Panc1 (cell line): ENCODE measurements around the gene C9orf153. TPM values are rescaled to one million over a fixed set of nuclear protein-coding genes. Genes with fewer than 3 reads are reported as not detected.

ENCODE experiments used
- ATAC-seq: fragments of 200-7000 bp; cut with Tn5 transposase; 2 replicates; pipeline ENCODE4 v1.9.1; 2020; ENCODE audit warnings: mild to moderate bottlenecking, moderate library complexity
- BruUV-seq: library from RNA; stranded (reverse); fragments of 400-500 nt; replicated peaks from 2 replicates; lab custom pipeline; 2021; lab: Mats Ljungman, UMichigan
- CTCF ChIA-PET: fragments of 300-600 bp; sonication (Branson Sonifier 250); formaldehyde crosslinking; loops from one replicate; lab custom pipeline; 2022; ENCODE audit warnings: antibody characterized with exemption; lab: Charles Lee
- POLR2A ChIA-PET: fragments of 300-600 bp; sonication (Branson Sonifier 250); formaldehyde crosslinking; loops from one replicate; lab custom pipeline; 2022; ENCODE audit warnings: antibody characterized with exemption; lab: Charles Lee
- DNase-seq: peaks from one replicate; pipeline ENCODE4 v3.0.0-alpha.2; 2010; ENCODE audit warnings: low read depth, low spot score
- H3K27ac ChIP-seq: 2 replicates; pipeline ENCODE4 v1.5.1; 2011; ENCODE audit warnings: mild to moderate bottlenecking, low read length, inconsistent platforms
- H3K27me3 ChIP-seq: fragments of 200-500 bp; sonication (Bioruptor generic); 2 replicates; pipeline ENCODE4 v1.6.0; 2014; ENCODE audit warnings: low read length, inconsistent platforms; ENCODE audit not compliant: control insufficient read depth, insufficient read depth
- H3K36me3 ChIP-seq: fragments of 200-500 bp; sonication (Bioruptor generic); 2 replicates; pipeline ENCODE4 v1.5.1; 2014; ENCODE audit warnings: inconsistent platforms, mild to moderate bottlenecking, low read length, moderate library complexity; ENCODE audit not compliant: control insufficient read depth, insufficient read depth
- H3K4me1 ChIP-seq: 2 replicates; pipeline ENCODE4 v1.5.1; 2011; ENCODE audit warnings: inconsistent platforms, mild to moderate bottlenecking, low read length, moderate library complexity; ENCODE audit not compliant: control insufficient read depth, insufficient read depth
- H3K4me3 ChIP-seq, 2 experiments: 2 replicates each; pipeline ENCODE4 v1.5.1; 2011 to 2012; ENCODE audit warnings: low read depth in 2 of 2, low read length in 2 of 2, mild to moderate bottlenecking in 2 of 2, inconsistent platforms in 1 of 2, moderate library complexity in 1 of 2
- H3K9me3 ChIP-seq: fragments of 200-500 bp; sonication (Bioruptor generic); 2 replicates; pipeline ENCODE4 v1.5.1; 2014; ENCODE audit warnings: low read depth, mild to moderate bottlenecking, inconsistent platforms, low read length, moderate library complexity; ENCODE audit not compliant: control insufficient read depth, insufficient read depth
- POLR2AphosphoS5 ChIP-seq: IDR thresholded peaks from 2 replicates; pipeline ENCODE4 v1.6.1; 2012; ENCODE audit warnings: mild to moderate bottlenecking, low read depth, low read length, moderate library complexity
- SIN3A ChIP-seq: IDR thresholded peaks from 2 replicates; pipeline ENCODE4 v1.6.1; 2012; ENCODE audit warnings: low read depth, mild to moderate bottlenecking, low read length, moderate library complexity, borderline replicate concordance; ENCODE audit not compliant: insufficient read depth
- TCF7L2 ChIP-seq: IDR thresholded peaks from 2 replicates; pipeline ENCODE4 v1.6.1; 2011; ENCODE audit warnings: mild to moderate bottlenecking, low read depth, low read length, inconsistent platforms
- in situ Hi-C: cut with HindIII; loops from 2 replicates; pipeline ENCODE4 v1.10.0; 2016; ENCODE audit warnings: low sequenced_read_pairs, low pct_unique_long_range_greater_than_20kb
- intact Hi-C: fragments of 100-400 bp; cut with micrococcal nuclease; formaldehyde crosslinking; loops from one replicate; pipeline ENCODE4 v1.10.0; 2022; ENCODE audit not compliant: unreplicated experiment
- total RNA-seq: library from RNA; stranded (reverse); gene quantifications from one replicate; pipeline ENCODE4 v1.2.1, GENCODE V29; 2021; ENCODE audit not compliant: unreplicated experiment
- TF ChIP-seq, protein P1 (sequence below), 2 experiments: IDR thresholded peaks; 2 replicates each; pipeline ENCODE4 v1.6.1; 2011 to 2012; ENCODE audit warnings: low read depth in 2 of 2, control low read depth in 1 of 2, low read length in 1 of 2, mild to moderate bottlenecking in 1 of 2, moderate library complexity in 1 of 2; ENCODE audit not compliant: insufficient read depth in 1 of 2
- TF ChIP-seq, protein P2 (sequence below): fragments of 450-650 bp; IDR thresholded peaks from 2 replicates; pipeline ENCODE4 v1.5.1; 2017; ENCODE audit warnings: mild to moderate bottlenecking

Gene C9orf153
- total RNA-seq, 1 experiment from 2014 or later = not detected

DNA sequence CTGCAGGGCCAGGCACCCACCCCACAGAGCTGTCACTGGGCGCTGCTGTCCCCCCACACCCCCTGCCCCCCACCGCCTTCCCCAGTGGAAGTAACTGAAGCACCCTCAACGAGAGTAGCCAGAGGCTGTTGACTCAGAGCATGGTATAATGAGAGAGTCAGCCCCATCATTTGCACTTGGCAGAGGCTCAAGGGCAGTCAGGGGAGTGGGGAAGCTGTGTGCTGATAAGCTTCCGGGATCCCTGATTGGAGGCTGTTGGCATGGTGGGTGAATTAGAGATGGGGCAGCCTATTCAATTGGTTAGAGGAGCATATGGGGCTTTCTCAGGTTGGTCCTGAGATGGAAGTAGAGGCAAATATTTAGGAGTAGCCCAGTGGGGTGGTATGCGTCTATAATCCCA, 83.0 kb downstream of the C9orf153 start:
- no peak for ATAC-seq
- ChIA-PET CTCF (no interaction called here), POLR2A (no interaction called here)
- no peaks in the 10 kb centered on the region for H3K4me1 ChIP-seq
- no peak for DNase-seq
- TF ChIP-seq, protein P1, sequence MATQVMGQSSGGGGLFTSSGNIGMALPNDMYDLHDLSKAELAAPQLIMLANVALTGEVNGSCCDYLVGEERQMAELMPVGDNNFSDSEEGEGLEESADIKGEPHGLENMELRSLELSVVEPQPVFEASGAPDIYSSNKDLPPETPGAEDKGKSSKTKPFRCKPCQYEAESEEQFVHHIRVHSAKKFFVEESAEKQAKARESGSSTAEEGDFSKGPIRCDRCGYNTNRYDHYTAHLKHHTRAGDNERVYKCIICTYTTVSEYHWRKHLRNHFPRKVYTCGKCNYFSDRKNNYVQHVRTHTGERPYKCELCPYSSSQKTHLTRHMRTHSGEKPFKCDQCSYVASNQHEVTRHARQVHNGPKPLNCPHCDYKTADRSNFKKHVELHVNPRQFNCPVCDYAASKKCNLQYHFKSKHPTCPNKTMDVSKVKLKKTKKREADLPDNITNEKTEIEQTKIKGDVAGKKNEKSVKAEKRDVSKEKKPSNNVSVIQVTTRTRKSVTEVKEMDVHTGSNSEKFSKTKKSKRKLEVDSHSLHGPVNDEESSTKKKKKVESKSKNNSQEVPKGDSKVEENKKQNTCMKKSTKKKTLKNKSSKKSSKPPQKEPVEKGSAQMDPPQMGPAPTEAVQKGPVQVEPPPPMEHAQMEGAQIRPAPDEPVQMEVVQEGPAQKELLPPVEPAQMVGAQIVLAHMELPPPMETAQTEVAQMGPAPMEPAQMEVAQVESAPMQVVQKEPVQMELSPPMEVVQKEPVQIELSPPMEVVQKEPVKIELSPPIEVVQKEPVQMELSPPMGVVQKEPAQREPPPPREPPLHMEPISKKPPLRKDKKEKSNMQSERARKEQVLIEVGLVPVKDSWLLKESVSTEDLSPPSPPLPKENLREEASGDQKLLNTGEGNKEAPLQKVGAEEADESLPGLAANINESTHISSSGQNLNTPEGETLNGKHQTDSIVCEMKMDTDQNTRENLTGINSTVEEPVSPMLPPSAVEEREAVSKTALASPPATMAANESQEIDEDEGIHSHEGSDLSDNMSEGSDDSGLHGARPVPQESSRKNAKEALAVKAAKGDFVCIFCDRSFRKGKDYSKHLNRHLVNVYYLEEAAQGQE (IDR thresholded peaks at IDR 0.05; ENCODE audit: insufficient read depth in 1 of 2, low read depth in 2 of 2, low read length in 1 of 2) = no peak
- no peak for TF ChIP-seq TCF7L2
- TF ChIP-seq, protein P2, sequence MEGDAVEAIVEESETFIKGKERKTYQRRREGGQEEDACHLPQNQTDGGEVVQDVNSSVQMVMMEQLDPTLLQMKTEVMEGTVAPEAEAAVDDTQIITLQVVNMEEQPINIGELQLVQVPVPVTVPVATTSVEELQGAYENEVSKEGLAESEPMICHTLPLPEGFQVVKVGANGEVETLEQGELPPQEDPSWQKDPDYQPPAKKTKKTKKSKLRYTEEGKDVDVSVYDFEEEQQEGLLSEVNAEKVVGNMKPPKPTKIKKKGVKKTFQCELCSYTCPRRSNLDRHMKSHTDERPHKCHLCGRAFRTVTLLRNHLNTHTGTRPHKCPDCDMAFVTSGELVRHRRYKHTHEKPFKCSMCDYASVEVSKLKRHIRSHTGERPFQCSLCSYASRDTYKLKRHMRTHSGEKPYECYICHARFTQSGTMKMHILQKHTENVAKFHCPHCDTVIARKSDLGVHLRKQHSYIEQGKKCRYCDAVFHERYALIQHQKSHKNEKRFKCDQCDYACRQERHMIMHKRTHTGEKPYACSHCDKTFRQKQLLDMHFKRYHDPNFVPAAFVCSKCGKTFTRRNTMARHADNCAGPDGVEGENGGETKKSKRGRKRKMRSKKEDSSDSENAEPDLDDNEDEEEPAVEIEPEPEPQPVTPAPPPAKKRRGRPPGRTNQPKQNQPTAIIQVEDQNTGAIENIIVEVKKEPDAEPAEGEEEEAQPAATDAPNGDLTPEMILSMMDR = no peak
- no peak for TF ChIP-seq POLR2AphosphoS5
- no peak for TF ChIP-seq SIN3A
- H3K4me3 ChIP-seq = no peak overlapping the region
- no peaks in the 10 kb centered on the region for H3K27me3 ChIP-seq
- in situ Hi-C loops (no loop called here), intact Hi-C loops (no loop called here)
- no TSS peak for BruUV-seq
- H3K9me3 ChIP-seq = no peaks in the 10 kb centered on the region
- H3K27ac ChIP-seq = no peak overlapping the region
- H3K36me3 ChIP-seq = no peaks in the 10 kb centered on the region

DNA sequence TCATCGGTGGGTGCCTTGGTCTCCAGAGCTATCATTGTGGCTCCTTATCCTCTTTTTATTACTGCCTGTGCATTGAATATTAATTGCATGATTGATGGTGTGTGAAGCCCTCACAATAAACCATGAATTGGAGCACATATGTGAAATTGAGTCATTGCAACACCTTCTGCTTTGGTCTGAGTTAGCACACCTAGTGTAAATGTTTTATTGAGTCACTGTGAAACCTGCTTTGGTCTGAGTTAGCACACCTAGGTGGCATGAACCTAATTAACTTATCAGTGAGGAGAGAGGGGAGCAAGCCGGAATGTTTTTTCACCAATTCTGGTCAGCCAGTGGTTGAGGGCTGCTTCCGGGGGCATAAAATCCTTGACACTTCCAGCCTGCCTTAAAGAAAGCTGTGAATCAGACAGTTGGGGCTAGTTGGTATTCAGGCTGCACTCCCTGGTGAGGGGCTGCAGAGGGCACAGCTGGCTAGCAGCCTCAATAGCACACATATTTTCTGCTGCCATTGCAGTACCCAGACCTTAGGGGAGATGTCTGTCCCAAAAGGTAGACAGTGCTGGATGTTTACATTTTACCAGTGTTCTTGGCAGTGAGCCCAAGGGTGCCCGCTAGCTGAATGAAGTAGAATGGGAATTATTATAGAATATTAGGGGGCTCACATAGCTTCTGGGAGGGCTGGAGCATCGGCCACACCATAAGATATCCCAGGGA, 83.6 kb downstream of the C9orf153 start:
- no peaks in the 10 kb centered on the region for H3K27me3 ChIP-seq
- no peak for TF ChIP-seq SIN3A
- no peak for TF ChIP-seq POLR2AphosphoS5
- TF ChIP-seq, protein P2 = no peak
- TF ChIP-seq, protein P1 (IDR thresholded peaks at IDR 0.05; ENCODE audit: insufficient read depth in 1 of 2, low read depth in 2 of 2, low read length in 1 of 2) = no peak
- no peak for TF ChIP-seq TCF7L2
- no peak for DNase-seq
- H3K9me3 ChIP-seq = no peaks in the 10 kb centered on the region
- H3K4me1 ChIP-seq = no peaks in the 10 kb centered on the region
- H3K4me3 ChIP-seq = no peak overlapping the region
- in situ Hi-C loops = no loop called here
- intact Hi-C loops = no loop called here
- ATAC-seq = no peak
- POLR2A ChIA-PET = no interaction called here
- no peaks in the 10 kb centered on the region for H3K36me3 ChIP-seq
- no TSS peak for BruUV-seq
- H3K27ac ChIP-seq = no peak overlapping the region
- CTCF ChIA-PET = no interaction called here
